Inflammatory macrophage treated with lipopolysaccharide for 4 hours (primary cell): Measurements from ENCODE around the gene SFSWAP.
"Not testable (repeated sequence)": the region's sequence is repeated elsewhere in the genome, so short reads cannot be mapped to it uniquely, and the experiment has no call there.

Source experiments
- DNase-seq: peaks from one replicate; pipeline ENCODE4 v3.0.0-alpha.2; 2020

Gene SFSWAP

GRCh38 chr12:131703161-131703560 lies 7.7 kb upstream of the SFSWAP start:
- DNase-seq, result no peak

DNA sequence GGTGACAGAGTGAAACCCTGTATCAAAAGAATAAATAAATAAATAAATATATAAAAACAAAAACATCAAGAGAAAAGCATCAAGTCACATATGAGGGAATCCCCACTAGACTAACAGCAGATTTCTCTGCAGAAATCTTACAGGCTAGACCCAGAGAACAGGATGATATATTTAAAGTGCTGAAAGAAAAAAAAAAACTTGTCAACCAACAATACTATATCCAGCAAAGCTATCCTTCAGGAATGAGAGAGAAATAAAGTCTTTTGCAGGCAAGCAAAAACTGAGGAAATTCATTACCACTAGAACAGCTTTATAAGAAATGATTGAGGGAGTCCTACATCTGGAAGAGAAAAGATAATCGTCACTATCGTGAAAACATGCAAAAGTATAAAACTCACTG lies 6.4 kb upstream of the SFSWAP start:
- no peak for DNase-seq

DNA sequence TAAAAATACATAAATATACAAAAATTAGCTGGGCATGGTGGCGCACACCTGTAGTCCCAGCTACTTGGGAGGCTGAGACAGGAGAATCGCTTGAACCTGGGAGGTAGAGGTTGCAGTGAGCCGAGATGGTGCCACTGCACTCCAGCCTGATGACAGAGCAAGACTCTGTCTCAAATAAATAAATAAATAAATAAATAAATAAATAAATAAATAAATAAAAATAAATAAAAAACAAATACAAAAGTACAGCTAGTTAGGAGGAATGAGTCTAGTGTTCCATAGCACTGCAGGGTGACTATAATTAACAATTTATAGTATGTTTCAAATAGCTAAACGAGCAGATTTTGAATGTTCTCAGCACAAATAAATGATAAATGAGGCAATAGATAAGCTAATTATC lies 4.2 kb upstream of the SFSWAP start:
- not testable (repeated sequence) for DNase-seq

GRCh38 chr12:131709226-131709625 lies 1.7 kb upstream of the SFSWAP start:
- DNase-seq, result no peak

DNA sequence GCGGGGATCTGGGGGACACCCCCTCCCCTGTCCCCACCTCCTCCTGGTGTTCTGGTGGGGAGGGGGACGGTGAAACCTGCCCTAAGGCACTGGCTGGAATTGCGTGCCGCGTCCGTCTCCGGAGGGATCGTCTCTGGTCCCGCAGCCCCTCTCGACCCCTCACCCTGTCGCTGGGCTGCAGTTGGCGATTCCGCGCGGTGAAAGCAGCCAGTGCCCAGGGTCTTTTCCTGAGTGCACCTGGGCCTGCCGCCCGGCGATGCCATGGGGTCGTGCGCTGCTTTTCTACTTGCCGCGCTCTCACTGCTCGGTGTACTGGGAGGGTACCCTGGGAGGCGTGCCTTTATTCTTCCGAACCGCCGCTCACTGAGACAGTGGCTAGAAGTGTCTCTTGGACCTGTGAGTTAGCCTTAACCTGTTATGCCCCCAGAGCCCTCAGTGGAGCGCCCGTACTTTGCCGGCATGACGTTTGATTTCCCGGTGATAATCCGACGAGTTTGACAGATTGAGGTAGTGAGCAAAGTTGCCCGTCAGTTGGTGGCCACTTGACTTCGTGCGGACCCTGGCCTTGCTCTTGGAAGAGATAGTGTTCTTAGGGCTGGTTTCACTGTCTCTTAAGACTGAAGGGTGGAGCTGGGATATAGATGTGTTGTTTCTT lies 788 bp downstream of the SFSWAP start:
- DNase-seq, result no peak

DNA sequence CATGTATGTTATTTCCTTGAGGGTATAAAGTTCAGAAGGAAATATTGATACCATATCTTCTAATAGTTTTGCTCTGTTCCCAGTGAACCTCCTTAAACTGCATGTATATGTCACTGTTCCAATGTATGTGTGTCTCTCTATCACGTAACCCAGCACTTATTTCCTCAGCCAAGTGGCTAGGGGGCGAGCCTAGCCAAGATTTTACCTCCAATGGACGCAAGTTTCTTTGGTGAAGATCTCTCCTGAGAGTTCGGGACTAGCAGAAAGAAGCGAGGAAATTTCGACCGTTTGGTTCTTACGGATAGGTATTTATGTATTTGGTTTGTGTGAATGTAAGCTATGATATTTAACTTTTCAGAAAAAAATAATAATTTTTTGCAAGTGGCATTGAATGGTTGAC lies 2.5 kb downstream of the SFSWAP start:
- no peak for DNase-seq

- DNase-seq, result no peak
Measured at GRCh38 chr12:131714759-131715158, 3.9 kb downstream of the SFSWAP start.

- no peak for DNase-seq
Measured at GRCh38 chr12:131716282-131716681, 5.4 kb downstream of the SFSWAP start.

- no peak for DNase-seq
Measured at GRCh38 chr12:131720241-131720640, 9.4 kb downstream of the SFSWAP start.

- no peak for DNase-seq
Measured at GRCh38 chr12:131720921-131721320, 10.0 kb downstream of the SFSWAP start.

DNA sequence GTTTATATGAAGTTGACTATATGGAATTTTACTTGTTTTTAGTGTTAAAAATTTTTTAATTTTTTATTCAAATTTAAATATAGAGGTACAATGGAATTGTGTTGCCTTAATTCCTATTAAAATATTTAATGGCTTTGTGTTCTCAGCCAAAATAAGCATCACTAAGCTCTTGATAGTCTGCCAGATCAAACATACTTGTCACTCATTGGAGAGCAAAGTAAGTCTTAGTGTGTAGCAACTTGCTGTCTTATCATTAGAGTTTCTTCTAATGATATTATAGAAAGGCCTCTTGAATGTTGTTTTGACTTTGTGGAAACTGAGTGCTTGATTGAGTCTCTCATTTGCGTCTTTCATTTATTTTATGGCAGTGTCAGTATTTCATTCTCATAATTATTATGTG lies 10.7 kb downstream of the SFSWAP start:
- no peak for DNase-seq

DNA sequence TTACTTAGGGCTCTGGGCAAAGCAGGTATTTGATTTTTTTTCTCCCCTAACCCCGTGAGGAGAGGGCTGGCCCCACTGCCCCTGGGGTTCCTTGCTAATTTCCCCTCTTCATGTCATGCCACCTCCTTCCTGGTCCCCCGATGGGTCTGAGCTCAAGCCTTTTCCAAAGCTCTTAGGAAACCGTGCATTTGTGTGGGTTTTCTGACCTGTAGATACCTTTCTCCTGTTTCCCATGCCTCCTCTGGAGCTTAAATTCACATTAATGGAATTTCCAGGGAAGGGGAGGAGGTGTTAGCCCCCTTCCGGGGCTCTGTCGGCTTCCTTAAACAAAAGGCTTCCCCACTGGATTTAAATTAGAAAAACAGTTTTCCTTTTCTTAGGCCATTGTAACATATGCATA lies 12.6 kb downstream of the SFSWAP start:
- no peak for DNase-seq

GRCh38 chr12:131724534-131724933 lies 13.6 kb downstream of the SFSWAP start:
- DNase-seq, result no peak

DNA sequence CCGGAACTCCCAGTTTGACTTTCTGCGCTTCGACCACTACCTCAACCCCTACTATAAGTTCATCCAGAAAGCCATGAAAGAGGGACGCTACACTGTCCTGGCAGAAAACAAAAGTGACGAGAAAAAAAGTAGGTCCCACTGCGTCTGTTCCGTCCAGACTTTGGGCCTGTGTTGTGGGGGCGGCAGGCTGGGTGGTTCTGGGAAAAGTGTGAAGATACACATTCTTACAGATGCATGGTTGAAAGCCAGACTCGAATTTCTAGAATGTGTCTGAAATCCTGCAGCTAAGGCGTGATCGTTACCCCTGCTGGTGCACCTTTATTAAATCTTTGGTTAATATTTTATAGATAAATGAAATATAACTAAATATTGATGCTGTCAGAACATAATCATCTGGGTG lies 14.6 kb downstream of the SFSWAP start:
- DNase-seq, result no peak

DNA sequence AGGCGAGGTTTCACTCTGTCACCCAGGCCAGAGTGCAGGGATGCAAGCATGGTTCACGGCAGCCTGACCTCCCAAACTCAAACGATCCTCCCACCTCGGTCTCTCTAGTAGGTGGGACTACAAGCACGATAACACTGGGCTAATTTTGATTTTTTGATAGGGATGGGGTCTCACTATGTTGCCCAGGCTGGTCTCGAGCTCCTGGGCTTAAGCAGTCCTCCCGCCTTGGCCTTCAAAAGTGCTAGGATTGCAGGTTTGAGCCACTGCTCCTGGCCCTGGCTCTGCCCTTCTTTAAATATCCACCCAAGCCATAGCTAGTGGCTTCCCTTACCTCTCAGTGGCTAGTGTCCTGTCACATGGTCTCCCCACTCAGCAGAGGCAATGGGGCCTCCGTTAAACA lies 17.8 kb downstream of the SFSWAP start:
- DNase-seq, result no peak

GRCh38 chr12:131729254-131729955 lies 18.5 kb downstream of the SFSWAP start:
- no peak for DNase-seq

- DNase-seq, result no peak
Measured at GRCh38 chr12:131732996-131733615, 22.2 kb downstream of the SFSWAP start.

GRCh38 chr12:131733874-131734273 lies 23.0 kb downstream of the SFSWAP start:
- no peak for DNase-seq

GRCh38 chr12:131734336-131735152 lies 23.7 kb downstream of the SFSWAP start:
- no peak for DNase-seq

GRCh38 chr12:131735153-131735456 lies 24.2 kb downstream of the SFSWAP start:
- DNase-seq, result no peak

GRCh38 chr12:131735476-131736445 lies 24.9 kb downstream of the SFSWAP start:
- DNase-seq, result no peak

DNA sequence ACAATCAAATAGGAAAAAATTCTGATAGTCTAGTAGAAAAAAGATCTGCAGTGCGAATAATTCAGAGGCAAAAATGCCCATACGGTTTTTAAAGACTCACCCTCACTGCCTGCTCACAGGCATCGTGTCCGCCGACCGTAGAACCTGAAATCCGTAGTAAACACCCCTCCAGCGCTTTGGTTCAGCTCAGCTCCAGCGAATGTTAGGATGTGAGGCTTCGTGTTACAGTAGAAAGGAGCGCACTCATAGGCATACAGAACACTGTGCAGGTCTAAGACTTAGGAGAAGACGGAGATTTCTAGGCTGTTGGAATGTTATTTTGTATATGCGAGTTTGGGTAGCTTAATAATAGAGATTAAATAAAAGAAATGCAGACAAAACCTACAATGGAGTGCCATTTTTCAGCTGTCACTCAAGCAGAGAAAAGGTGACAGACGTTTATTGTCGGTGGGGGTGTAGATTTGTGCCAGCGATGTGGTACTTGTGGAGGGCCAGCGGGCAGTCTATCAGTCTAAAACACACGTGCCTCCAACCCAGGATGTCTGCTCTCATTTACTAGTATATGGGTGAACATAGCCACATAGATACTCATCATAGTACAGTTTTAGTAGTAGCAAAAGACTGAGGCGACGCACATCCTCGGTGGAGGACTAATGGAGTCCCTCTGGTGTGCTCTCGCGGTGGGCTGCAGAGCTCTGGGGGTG lies 25.7 kb downstream of the SFSWAP start:
- no peak for DNase-seq
